ENCODE data around the gene PFAS.

Gene PFAS

DNA sequence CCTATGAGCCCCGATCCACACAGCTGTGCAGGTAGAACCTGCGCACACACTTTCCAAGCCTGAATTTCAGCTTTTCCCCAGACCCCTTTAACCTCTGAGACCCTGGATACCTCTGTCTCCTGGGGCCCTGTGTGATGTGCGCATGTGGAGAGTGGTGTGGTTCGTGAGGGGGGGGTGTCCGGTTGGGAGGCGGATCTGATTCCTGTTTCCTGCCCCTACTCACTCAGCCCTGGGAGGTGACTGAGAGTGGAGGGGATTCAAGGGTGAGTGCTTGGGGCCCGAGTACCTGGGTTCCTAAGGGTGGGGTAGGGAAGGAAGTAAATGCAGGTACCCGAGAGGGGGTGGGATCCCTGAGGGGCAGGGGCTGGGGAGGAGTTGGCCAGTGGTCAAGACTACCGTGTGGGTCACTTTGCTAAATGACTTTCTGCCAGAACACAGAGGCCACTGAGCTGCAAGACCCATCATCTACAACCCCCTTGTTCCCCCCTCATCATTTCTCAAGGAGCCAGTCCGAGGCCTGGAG, 61.6 kb downstream of the PFAS start:
- DNase-seq (ENCODE audit: low read depth in 2 of 2): no peak

DNA sequence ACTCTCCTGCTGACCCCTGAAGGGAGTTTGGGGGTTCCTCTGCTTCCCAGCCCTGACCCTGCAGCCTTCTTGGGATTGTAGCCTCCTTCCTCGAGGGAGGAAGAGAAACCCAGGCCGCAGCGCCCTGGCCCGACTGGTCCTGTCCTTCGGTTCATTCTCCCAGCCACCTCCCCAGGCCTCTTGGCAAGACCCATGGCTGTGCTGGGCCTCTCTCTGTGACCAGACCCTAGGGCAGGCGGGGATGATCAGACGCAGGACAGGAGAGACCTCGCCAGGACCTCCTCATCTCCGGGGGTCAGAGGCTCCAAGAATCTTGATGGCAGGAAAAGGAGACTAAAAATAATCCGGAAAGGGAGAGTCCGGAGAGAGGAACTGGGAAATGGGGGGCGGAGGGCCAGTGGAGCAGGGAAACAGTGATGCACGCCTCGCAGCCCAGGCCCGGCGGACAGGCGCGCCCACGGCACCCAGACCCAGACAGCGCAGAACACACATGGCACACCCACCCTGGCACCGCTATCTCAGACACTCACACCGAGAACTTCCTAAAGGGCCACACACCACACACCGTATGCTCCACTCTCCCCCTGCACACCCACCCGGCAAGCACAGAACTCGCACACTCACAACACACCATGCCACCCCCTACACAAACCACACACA, 62.2 kb downstream of the PFAS start:
- no peak for DNase-seq (ENCODE audit: low read depth in 2 of 2)

DNA sequence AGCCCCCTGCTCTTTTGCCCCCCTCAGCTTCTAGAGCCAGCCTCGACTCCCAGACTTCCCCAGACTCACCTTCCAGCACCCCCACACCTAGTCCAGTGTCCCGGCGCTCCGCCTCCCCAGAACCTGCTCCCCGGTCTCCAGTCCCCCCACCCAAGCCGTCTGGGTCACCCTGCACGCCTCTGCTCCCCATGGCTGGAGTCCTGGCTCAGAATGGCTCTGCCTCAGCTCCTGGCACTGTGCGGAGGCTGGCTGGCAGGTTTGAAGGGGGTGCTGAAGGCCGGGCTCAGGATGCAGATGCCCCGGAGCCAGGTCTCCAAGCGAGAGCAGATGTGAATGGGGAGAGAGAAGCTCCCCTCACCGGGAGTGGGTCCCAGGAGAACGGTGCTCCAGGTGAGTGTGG, 63.2 kb downstream of the PFAS start:
- DNase-seq (ENCODE audit: low read depth in 2 of 2): no peak

DNA sequence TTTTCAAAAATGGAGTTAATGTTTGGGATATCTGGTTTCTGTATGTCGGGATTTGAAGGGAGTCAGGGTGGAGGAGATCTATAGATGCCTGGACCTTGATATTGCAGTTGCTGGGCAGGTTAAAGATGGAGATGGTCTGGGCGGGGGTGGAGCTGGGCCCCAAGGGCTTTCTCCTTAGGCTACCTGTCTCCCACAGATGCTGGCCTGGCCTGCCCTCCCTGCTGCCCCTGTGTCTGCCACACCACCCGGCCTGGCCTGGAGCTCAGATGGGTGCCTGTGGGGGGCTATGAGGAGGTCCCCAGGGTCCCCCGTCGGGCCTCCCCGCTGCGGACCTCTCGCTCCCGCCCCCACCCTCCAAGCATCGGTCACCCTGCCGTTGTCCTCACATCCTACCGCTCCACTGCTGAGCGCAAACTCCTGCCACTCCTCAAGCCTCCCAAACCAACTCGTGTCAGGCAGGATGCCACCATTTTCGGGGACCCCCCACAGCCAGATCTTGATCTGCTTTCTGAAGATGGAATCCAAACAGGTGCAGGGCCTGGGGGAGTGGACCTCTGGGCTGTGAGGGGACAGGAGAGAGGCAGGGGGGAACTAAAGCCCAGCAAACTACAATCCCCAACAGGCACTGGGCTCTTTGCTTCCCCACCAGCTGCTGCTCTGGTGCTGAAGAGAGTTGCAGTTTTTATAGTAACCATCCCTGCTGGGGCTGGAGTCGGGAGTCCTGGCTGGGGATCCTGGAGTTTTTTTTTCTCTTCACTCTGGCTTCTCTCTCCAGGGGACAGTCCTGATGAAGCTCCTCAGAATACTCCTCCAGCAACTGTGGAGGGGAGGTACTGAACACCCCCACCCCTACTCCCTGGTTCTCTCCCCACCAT, 63.9 kb downstream of the PFAS start:
- no peak for DNase-seq (ENCODE audit: low read depth in 2 of 2)

DNA sequence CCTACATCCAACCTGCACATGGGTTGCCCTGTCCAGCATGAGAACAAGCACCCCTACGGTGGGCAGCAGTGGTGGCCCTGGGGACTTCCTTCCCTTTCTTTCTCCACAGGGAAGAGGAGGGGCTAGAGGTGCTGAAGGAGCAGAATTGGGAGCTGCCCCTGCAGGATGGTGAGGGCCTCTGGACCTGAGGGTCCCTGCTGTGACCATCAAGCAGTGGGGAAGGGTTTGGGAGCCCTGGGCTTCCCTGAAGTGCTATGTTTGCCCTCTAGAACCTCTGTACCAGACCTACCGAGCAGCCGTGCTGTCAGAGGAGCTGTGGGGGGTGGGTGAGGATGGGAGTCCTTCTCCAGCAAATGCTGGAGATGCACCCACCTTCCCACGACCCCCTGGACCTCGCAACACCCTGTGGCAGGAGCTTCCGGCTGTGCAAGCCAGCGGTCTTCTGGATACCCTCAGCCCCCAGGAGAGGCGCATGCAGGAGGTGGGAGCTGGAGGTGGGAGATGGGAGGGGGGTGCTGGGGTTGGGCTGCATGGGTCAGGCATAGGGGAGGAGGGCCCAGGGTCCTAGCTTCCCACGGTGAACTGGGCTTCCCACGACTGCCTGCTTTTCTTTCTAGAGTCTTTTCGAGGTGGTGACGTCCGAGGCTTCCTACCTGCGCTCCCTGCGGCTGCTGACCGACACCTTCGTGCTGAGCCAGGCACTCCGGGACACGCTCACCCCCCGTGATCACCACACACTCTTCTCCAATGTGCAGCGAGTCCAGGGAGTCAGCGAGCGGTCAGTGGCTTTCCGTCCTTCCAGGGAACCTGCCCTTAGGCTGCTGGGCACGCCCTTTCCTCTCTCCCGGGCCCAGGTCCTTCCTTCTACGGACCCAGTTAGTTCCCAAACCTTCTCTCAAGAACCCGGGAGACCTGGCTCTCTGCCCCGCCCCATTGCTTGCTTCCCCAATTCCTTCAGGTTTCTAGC, 66.0 kb downstream of the PFAS start:
- DNase-seq (ENCODE audit: low read depth in 2 of 2): no peak

DNA sequence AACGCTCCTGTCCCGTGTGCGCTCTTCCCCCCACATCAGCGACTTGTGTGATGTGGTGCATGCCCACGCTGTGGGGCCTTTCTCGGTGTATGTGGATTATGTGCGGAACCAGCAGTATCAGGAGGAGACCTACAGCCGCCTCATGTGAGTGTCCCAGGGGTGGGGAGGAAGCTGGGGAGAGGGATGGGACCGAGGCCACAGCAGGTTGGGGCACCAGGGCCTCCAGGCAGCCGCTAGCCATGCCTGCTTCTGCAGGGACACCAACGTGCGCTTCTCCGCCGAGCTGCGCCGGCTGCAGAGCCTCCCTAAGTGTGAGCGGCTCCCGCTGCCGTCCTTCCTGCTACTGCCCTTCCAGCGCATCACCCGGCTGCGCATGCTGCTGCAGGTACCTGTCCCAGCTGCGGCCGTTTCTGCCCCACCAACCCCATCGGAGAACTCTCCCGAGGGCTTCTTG, 66.7 kb downstream of the PFAS start:
- no peak for DNase-seq (ENCODE audit: low read depth in 2 of 2)

DNA sequence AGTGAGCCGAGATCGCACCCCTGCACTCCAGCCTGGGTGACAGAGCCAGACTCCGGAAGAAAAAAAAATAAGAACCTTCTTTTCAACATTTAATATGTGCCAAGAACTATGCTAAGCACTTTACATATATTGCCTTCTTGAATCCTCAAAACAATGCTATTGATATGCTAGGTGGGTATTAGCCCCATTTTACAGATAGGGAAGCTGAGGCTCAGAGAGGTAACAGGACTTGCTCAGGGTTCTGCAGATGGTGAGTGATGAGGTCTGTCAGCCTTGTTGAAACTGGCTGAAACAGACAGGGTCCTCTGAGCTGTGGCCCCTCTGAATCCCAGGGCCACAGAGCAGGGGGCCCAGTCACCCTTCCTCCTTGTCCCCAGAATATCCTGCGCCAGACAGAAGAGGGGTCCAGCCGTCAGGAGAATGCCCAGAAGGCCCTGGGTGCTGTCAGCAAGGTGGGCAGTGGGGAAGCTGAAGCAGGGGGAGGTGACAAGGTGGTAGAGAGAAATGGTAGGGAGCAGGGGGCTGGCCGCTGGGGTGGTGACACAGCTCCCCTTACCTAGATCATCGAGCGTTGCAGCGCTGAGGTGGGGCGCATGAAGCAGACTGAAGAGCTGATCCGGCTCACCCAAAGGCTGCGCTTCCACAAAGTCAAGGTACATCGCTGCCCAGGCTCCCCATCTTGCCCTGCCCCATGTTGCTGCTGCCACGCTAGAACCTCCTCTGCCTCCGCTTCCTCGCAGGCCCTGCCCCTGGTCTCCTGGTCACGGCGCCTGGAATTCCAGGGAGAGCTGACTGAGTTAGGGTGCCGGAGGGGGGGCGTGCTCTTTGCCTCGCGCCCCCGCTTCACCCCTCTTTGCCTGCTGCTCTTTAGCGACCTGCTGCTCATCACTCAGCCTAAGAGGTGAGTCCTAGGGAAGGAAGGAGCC, 69.2 kb downstream of the PFAS start:
- DNase-seq (ENCODE audit: low read depth in 2 of 2): no peak
